Measurements from ENCODE around the gene PNLIPRP3.

Gene PNLIPRP3

GRCh38 chr10:116410351-116410750 lies 17.3 kb upstream of the PNLIPRP3 start:
- no peak overlapping the region for H3K9ac ChIP-seq (ENCODE audit: low read length)
- no peaks in the 10 kb centered on the region for H3K27me3 ChIP-seq (ENCODE audit: control insufficient read depth, insufficient read depth, low read length)
- no peaks in the 10 kb centered on the region for H3K9me3 ChIP-seq (ENCODE audit: control insufficient read depth, insufficient read depth, low read depth, low read length)
- no peak overlapping the region for H3K4me3 ChIP-seq (ENCODE audit: low read depth, low read length)
- H3K27ac ChIP-seq (ENCODE audit: low read depth, low read length): no peak overlapping the region
- no peaks in the 10 kb centered on the region for H3K36me3 ChIP-seq (ENCODE audit: control insufficient read depth, insufficient read depth, low read length)
- no peaks in the 10 kb centered on the region for H3K4me1 ChIP-seq (ENCODE audit: control insufficient read depth, insufficient read depth, low read length)

- no peaks in the 10 kb centered on the region for H3K36me3 ChIP-seq (ENCODE audit: control insufficient read depth, insufficient read depth, low read length)
- H3K27ac ChIP-seq (ENCODE audit: low read depth, low read length): no peak overlapping the region
- no peaks in the 10 kb centered on the region for H3K9me3 ChIP-seq (ENCODE audit: control insufficient read depth, insufficient read depth, low read depth, low read length)
- no peaks in the 10 kb centered on the region for H3K27me3 ChIP-seq (ENCODE audit: control insufficient read depth, insufficient read depth, low read length)
- no peak overlapping the region for H3K9ac ChIP-seq (ENCODE audit: low read length)
- no peak overlapping the region for H3K4me3 ChIP-seq (ENCODE audit: low read depth, low read length)
- H3K4me1 ChIP-seq (ENCODE audit: control insufficient read depth, insufficient read depth, low read length): no peaks in the 10 kb centered on the region
Observed at GRCh38 chr10:116417821-116418220, 9.8 kb upstream of the PNLIPRP3 start.

- no peak overlapping the region for H3K27ac ChIP-seq (ENCODE audit: low read depth, low read length)
- H3K4me1 ChIP-seq (ENCODE audit: control insufficient read depth, insufficient read depth, low read length): no peaks in the 10 kb centered on the region
- H3K36me3 ChIP-seq (ENCODE audit: control insufficient read depth, insufficient read depth, low read length): no peaks in the 10 kb centered on the region
- H3K9ac ChIP-seq (ENCODE audit: low read length): no peak overlapping the region
- no peak overlapping the region for H3K4me3 ChIP-seq (ENCODE audit: low read depth, low read length)
- H3K27me3 ChIP-seq (ENCODE audit: control insufficient read depth, insufficient read depth, low read length): no peaks in the 10 kb centered on the region
- H3K9me3 ChIP-seq (ENCODE audit: control insufficient read depth, insufficient read depth, low read depth, low read length): no peaks in the 10 kb centered on the region
Observed at GRCh38 chr10:116418389-116418788, 9.3 kb upstream of the PNLIPRP3 start.

- no peaks in the 10 kb centered on the region for H3K36me3 ChIP-seq (ENCODE audit: control insufficient read depth, insufficient read depth, low read length)
- H3K27ac ChIP-seq (ENCODE audit: low read depth, low read length): no peak overlapping the region
- H3K9ac ChIP-seq (ENCODE audit: low read length): no peak overlapping the region
- no peaks in the 10 kb centered on the region for H3K9me3 ChIP-seq (ENCODE audit: control insufficient read depth, insufficient read depth, low read depth, low read length)
- H3K4me3 ChIP-seq (ENCODE audit: low read depth, low read length): no peak overlapping the region
- H3K27me3 ChIP-seq (ENCODE audit: control insufficient read depth, insufficient read depth, low read length): no peaks in the 10 kb centered on the region
- no peaks in the 10 kb centered on the region for H3K4me1 ChIP-seq (ENCODE audit: control insufficient read depth, insufficient read depth, low read length)
Observed at GRCh38 chr10:116421815-116422214, 5.8 kb upstream of the PNLIPRP3 start.

DNA sequence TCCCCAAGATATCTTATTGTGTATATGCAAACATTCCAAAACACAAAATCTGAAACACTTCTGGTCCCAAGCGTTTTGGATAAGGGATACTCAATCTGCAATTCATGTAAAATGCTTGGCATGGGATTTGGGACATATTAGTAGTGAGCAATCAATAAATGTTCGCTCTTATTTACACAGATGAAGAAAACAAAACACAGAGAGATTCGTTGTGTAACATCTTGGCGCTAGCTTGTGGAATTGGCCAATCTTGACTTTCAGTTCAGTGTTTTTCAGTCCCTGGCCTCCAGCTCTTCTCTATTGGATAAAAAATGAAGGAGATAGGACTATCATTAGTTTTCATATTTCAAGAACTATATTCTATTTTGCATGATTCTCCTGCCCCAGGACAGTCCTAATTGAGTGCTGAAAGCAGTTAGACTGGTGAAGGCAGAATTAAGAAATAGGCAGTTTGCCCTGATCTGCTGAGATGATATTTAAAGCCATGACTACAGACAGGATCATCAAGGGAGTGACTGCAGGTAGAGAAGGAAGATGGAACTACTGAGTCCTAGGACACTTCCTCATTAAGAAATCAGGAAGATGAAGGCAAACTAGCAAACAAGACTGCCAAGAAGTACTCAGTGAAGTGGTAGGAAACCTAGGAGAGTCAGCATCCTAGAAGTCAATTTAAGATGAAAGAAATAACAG lies 1.8 kb downstream of the PNLIPRP3 start:
- H3K4me3 ChIP-seq (ENCODE audit: low read depth, low read length): no peak overlapping the region
- no peak overlapping the region for H3K27ac ChIP-seq (ENCODE audit: low read depth, low read length)
- H3K4me1 ChIP-seq (ENCODE audit: control insufficient read depth, insufficient read depth, low read length): no peaks in the 10 kb centered on the region
- no peaks in the 10 kb centered on the region for H3K9me3 ChIP-seq (ENCODE audit: control insufficient read depth, insufficient read depth, low read depth, low read length)
- H3K27me3 ChIP-seq (ENCODE audit: control insufficient read depth, insufficient read depth, low read length): no peaks in the 10 kb centered on the region
- no peak overlapping the region for H3K9ac ChIP-seq (ENCODE audit: low read length)
- no peaks in the 10 kb centered on the region for H3K36me3 ChIP-seq (ENCODE audit: control insufficient read depth, insufficient read depth, low read length)

- no peak overlapping the region for H3K27ac ChIP-seq (ENCODE audit: low read depth, low read length)
- no peaks in the 10 kb centered on the region for H3K9me3 ChIP-seq (ENCODE audit: control insufficient read depth, insufficient read depth, low read depth, low read length)
- no peaks in the 10 kb centered on the region for H3K4me1 ChIP-seq (ENCODE audit: control insufficient read depth, insufficient read depth, low read length)
- H3K4me3 ChIP-seq (ENCODE audit: low read depth, low read length): no peak overlapping the region
- H3K36me3 ChIP-seq (ENCODE audit: control insufficient read depth, insufficient read depth, low read length): no peaks in the 10 kb centered on the region
- no peaks in the 10 kb centered on the region for H3K27me3 ChIP-seq (ENCODE audit: control insufficient read depth, insufficient read depth, low read length)
- no peak overlapping the region for H3K9ac ChIP-seq (ENCODE audit: low read length)
Observed at GRCh38 chr10:116430288-116430687, 2.6 kb downstream of the PNLIPRP3 start.

- Histone ChIP-seq H3K9me3 (ENCODE audit: control insufficient read depth, insufficient read depth, low read depth, low read length) (no peaks in the 10 kb centered on the region), H3K4me1 (ENCODE audit: control insufficient read depth, insufficient read depth, low read length) (no peaks in the 10 kb centered on the region), H3K27ac (ENCODE audit: low read depth, low read length) (no peak overlapping the region), H3K36me3 (ENCODE audit: control insufficient read depth, insufficient read depth, low read length) (no peaks in the 10 kb centered on the region), H3K27me3 (ENCODE audit: control insufficient read depth, insufficient read depth, low read length) (no peaks in the 10 kb centered on the region), H3K4me3 (ENCODE audit: low read depth, low read length) (no peak overlapping the region), H3K9ac (ENCODE audit: low read length) (no peak overlapping the region)
Observed at GRCh38 chr10:116431598-116431997, 4.0 kb downstream of the PNLIPRP3 start.

DNA sequence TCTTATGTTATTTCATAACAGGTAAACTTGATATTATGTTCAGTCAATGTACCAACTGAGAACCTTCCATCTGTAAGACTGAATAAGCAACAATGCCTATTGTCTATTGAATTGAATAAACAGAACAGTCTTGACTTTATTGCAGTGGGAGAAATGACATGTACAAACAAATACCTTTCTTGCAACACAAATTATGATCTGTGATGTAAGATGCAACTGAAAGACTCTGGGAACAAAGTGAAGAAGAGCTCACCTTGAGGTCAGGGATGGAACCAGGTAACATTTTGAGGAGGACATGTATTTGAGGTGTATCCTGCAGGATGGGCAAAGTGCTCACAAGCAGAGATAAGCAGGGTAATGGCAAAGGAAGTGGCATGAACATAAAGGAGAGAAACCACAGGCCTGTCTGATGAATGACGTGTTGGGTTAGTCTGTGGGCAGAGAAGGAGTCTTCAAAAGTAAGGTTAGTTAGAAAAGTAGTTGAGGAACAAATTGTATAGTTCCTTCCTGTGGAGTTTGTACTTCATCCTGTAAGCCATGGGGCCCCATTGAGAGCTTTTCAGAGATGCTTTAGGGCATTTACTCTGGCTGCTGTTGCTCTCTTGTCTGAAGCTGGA lies 9.5 kb downstream of the PNLIPRP3 start:
- Histone ChIP-seq H3K4me1 (ENCODE audit: control insufficient read depth, insufficient read depth, low read length) (no peaks in the 10 kb centered on the region), H3K27ac (ENCODE audit: low read depth, low read length) (no peak overlapping the region), H3K36me3 (ENCODE audit: control insufficient read depth, insufficient read depth, low read length) (no peaks in the 10 kb centered on the region), H3K9me3 (ENCODE audit: control insufficient read depth, insufficient read depth, low read depth, low read length) (no peaks in the 10 kb centered on the region), H3K4me3 (ENCODE audit: low read depth, low read length) (no peak overlapping the region), H3K27me3 (ENCODE audit: control insufficient read depth, insufficient read depth, low read length) (no peaks in the 10 kb centered on the region), H3K9ac (ENCODE audit: low read length) (no peak overlapping the region)

DNA sequence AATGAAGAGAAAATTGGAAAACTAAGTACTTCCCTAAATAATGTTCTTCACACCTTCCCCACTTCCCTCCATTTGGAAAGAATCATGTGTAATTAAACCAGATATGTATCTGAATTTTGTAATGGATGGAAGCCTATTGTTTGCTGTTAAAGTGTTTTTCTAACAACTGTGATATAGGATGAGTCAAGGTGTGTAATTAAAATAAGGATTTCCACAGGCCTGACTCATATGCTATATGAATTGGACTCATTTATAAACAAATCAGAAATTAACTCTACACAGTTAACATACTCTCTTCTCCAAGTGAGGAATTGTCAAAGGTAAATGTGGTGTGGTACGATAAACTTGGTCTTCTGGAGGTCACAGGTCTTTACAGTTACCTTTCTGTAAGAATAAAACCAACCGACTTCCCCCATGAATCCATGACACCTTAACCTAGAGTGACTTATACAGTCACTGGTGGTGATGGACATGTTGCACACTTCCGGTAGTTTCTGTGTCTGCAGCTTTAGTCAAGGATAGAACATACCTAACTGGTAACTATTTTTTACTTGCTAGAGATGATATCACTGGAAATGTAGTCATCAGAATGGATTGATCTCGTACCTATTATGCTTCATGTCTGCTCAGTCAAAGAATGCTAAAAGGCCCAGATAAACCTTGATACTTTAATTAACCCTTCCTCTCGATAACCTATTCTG lies 12.8 kb downstream of the PNLIPRP3 start:
- no peaks in the 10 kb centered on the region for H3K27me3 ChIP-seq (ENCODE audit: control insufficient read depth, insufficient read depth, low read length)
- H3K27ac ChIP-seq (ENCODE audit: low read depth, low read length): no peak overlapping the region
- H3K9ac ChIP-seq (ENCODE audit: low read length): no peak overlapping the region
- no peaks in the 10 kb centered on the region for H3K36me3 ChIP-seq (ENCODE audit: control insufficient read depth, insufficient read depth, low read length)
- no peaks in the 10 kb centered on the region for H3K4me1 ChIP-seq (ENCODE audit: control insufficient read depth, insufficient read depth, low read length)
- no peak overlapping the region for H3K4me3 ChIP-seq (ENCODE audit: low read depth, low read length)
- H3K9me3 ChIP-seq (ENCODE audit: control insufficient read depth, insufficient read depth, low read depth, low read length): no peaks in the 10 kb centered on the region

DNA sequence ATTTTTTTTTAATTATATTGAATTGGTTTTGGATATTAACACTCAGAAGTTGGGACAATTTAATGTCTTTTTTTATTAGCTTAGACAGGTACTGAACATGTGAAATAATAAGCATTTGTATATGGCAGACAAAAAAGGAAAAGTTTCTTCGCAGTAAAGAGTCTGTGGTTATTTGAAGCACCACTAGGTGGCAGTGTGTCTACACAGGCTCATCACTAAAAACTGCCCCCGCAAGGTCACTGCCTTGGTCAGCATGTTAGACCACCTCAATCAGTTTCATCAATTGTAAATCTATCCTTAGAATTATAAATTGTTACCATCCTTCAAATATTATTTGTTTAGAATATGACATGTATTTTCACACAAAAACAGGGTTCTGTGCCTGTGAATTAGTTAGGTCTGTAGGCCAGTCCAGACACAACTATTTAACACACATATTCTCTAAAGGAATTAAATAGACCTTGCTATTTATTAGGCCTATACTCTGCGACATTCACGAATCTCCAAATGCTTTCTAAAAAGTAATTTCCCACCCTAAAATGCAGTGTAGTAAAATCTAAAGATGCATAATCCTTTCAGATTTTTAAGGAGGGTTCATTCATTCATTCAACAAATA lies 17.0 kb downstream of the PNLIPRP3 start:
- no peaks in the 10 kb centered on the region for H3K27me3 ChIP-seq (ENCODE audit: control insufficient read depth, insufficient read depth, low read length)

DNA sequence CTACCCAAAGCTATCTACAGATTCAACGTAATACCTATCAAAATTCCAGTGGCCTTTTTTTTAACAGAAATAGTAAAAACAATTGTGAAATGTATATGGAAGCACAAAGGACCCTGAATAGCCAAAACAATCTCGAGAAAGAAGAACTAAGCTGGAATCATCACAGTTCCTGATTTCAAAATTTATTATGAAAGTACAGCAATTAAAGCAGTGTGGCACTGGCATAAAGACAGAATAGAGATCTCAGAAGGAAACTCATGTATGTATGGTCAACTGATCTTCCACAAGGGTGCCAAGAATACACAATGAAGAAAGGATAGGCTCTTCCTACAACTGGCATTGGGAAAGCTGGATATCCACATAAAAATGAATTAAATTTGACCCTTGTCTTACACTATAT lies 23.2 kb downstream of the PNLIPRP3 start:
- H3K4me3 ChIP-seq (ENCODE audit: low read depth, low read length): no peak overlapping the region
- no peaks in the 10 kb centered on the region for H3K36me3 ChIP-seq (ENCODE audit: control insufficient read depth, insufficient read depth, low read length)
- H3K9me3 ChIP-seq (ENCODE audit: control insufficient read depth, insufficient read depth, low read depth, low read length): peaks cover 11% of the 10 kb centered on the region; the same call in 1 of the 2 replicates
- no peaks in the 10 kb centered on the region for H3K27me3 ChIP-seq (ENCODE audit: control insufficient read depth, insufficient read depth, low read length)
- H3K27ac ChIP-seq (ENCODE audit: low read depth, low read length): no peak overlapping the region
- no peak overlapping the region for H3K9ac ChIP-seq (ENCODE audit: low read length)
- H3K4me1 ChIP-seq (ENCODE audit: control insufficient read depth, insufficient read depth, low read length): peaks cover 4% of the 10 kb centered on the region; the same call in 1 of the 2 replicates

More for the DNA sequence above, 17.0 kb downstream of the PNLIPRP3 start:
- Histone ChIP-seq H3K36me3 (ENCODE audit: control insufficient read depth, insufficient read depth, low read length) (no peaks in the 10 kb centered on the region), H3K4me1 (ENCODE audit: control insufficient read depth, insufficient read depth, low read length) (no peaks in the 10 kb centered on the region), H3K9me3 (ENCODE audit: control insufficient read depth, insufficient read depth, low read depth, low read length) (no peaks in the 10 kb centered on the region), H3K27ac (ENCODE audit: low read depth, low read length) (no peak overlapping the region), H3K9ac (ENCODE audit: low read length) (no peak overlapping the region), H3K4me3 (ENCODE audit: low read depth, low read length) (no peak overlapping the region)
